GM18909 (cell line): ENCODE measurements around the gene DHDDS.
"Not testable (repeated sequence)": the region's sequence is repeated elsewhere in the genome, so short reads cannot be mapped to it uniquely, and the experiment has no call there.

ENCODE experiments used
- ATAC-seq: cut with Tn5 transposase; IDR thresholded peaks from one replicate; pipeline ENCODE4 v1.9.1; 2021; ENCODE audit warnings: mild to moderate bottlenecking; ENCODE audit not compliant: unreplicated experiment, poor library complexity

Gene DHDDS

GRCh38 chr1:26474818-26475217 is 42.7 kb downstream of the DHDDS start:
- no peak for ATAC-seq

GRCh38 chr1:26475989-26476388 is 43.9 kb downstream of the DHDDS start:
- ATAC-seq = no peak

- no peak for ATAC-seq
These were observed 44.8 kb downstream of the DHDDS start for GRCh38 chr1:26476958-26477357.

GRCh38 chr1:26477446-26478152 is 45.5 kb downstream of the DHDDS start:
- no peak for ATAC-seq

- no peak for ATAC-seq
These were observed 46.0 kb downstream of the DHDDS start for GRCh38 chr1:26478159-26478558.

GRCh38 chr1:26478988-26479387 is 46.9 kb downstream of the DHDDS start:
- no peak for ATAC-seq

GRCh38 chr1:26482921-26483320 is 50.8 kb downstream of the DHDDS start:
- no peak for ATAC-seq

GRCh38 chr1:26483980-26484379 is 51.9 kb downstream of the DHDDS start:
- ATAC-seq = no peak

- ATAC-seq = no peak
These were observed 58.0 kb downstream of the DHDDS start for GRCh38 chr1:26490155-26490554.

- no peak for ATAC-seq
These were observed 61.1 kb downstream of the DHDDS start for GRCh38 chr1:26493267-26493666.

GRCh38 chr1:26493938-26494337 is 61.8 kb downstream of the DHDDS start:
- ATAC-seq = no peak

- no peak for ATAC-seq
These were observed 64.7 kb downstream of the DHDDS start for GRCh38 chr1:26496861-26497260.

GRCh38 chr1:26498894-26499293 is 66.8 kb downstream of the DHDDS start:
- no peak for ATAC-seq

GRCh38 chr1:26500488-26501175 is 68.5 kb downstream of the DHDDS start:
- peak; percentile 65 for ATAC-seq

GRCh38 chr1:26510711-26511110 is 78.6 kb downstream of the DHDDS start:
- not testable (repeated sequence) for ATAC-seq

GRCh38 chr1:26515836-26516235 is 83.7 kb downstream of the DHDDS start:
- ATAC-seq = not testable (repeated sequence)

GRCh38 chr1:26516987-26517765 is 85.1 kb downstream of the DHDDS start:
- ATAC-seq = no peak

GRCh38 chr1:26517766-26518049 is 85.6 kb downstream of the DHDDS start:
- no peak for ATAC-seq

GRCh38 chr1:26518355-26518754 is 86.2 kb downstream of the DHDDS start:
- ATAC-seq = no peak

GRCh38 chr1:26520339-26520738 is 88.2 kb downstream of the DHDDS start:
- no peak for ATAC-seq
